ENCODE data around the gene L1CAM.

DNA sequence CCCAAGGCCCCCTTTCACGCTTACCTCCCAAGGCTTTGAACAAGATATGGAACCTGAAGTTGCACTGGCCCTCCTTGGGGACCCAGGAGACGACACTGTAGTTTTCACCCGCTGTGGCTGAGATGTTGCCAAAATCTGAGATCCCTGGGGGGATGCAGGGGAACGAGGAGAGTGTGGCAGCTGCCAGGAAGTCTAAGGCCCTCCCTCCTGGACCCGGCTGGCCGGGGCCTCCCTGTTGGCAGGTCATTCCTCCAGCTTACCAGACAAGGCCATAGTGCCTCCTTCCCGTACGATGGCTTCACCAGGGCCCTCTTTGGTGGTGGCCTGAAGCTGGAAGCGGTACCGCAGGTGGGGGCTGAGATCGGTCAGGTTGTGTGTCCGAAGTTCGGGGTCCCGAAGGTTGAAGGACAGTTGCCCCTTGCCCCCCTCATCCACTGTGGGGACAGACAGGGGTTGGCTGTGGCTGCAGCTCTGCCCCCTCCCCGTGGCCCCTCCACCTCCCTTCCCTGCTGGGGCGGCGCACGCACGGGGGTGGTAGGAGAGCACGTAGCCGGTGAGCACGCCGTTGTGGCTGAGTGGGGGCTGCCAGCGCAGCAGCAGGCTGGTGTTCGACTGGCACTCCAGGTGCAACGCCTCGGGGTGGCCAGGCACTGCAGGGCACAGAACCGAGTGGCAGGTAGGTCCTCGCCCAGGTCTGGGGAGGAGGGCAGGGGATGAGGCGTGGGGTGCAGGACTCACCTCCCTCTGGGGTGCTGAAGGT lies 21.2 kb downstream of the L1CAM start:
- TF ChIP-seq, protein P1, sequence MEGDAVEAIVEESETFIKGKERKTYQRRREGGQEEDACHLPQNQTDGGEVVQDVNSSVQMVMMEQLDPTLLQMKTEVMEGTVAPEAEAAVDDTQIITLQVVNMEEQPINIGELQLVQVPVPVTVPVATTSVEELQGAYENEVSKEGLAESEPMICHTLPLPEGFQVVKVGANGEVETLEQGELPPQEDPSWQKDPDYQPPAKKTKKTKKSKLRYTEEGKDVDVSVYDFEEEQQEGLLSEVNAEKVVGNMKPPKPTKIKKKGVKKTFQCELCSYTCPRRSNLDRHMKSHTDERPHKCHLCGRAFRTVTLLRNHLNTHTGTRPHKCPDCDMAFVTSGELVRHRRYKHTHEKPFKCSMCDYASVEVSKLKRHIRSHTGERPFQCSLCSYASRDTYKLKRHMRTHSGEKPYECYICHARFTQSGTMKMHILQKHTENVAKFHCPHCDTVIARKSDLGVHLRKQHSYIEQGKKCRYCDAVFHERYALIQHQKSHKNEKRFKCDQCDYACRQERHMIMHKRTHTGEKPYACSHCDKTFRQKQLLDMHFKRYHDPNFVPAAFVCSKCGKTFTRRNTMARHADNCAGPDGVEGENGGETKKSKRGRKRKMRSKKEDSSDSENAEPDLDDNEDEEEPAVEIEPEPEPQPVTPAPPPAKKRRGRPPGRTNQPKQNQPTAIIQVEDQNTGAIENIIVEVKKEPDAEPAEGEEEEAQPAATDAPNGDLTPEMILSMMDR (IDR thresholded peaks at IDR 0.05; ENCODE audit: control extremely low read depth in 1 of 3, insufficient read depth in 1 of 3, low read depth in 1 of 3, low read length in 3 of 3) = no peak
- TF ChIP-seq TAF1 (IDR thresholded peaks at IDR 0.05; ENCODE audit: low read depth, low read length) (no peak), POLR2AphosphoS5 (IDR thresholded peaks at IDR 0.05; ENCODE audit: low read depth, low read length) (no peak), POLR2A (IDR thresholded peaks at IDR 0.05; ENCODE audit: control extremely low read depth in 1 of 2, low read depth in 2 of 2, low read length in 2 of 2) (no peak), SP1 (IDR thresholded peaks at IDR 0.05; ENCODE audit: low read depth, low read length) (no peak), ASH2L (IDR thresholded peaks at IDR 0.05; ENCODE audit: low read length) (no peak), EP300 (IDR thresholded peaks at IDR 0.05; ENCODE audit: borderline replicate concordance in 1 of 2, low read depth in 2 of 2, low read length in 2 of 2) (no peak)
- TF ChIP-seq, protein P2, sequence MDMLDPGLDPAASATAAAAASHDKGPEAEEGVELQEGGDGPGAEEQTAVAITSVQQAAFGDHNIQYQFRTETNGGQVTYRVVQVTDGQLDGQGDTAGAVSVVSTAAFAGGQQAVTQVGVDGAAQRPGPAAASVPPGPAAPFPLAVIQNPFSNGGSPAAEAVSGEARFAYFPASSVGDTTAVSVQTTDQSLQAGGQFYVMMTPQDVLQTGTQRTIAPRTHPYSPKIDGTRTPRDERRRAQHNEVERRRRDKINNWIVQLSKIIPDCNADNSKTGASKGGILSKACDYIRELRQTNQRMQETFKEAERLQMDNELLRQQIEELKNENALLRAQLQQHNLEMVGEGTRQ (IDR thresholded peaks at IDR 0.05; ENCODE audit: low read length) = no peak
